NCI-H345 treated with DMSO at 0.1 percent for 48 hours (cell line): ENCODE data around the gene DSTN.

Experiments used
- DNase-seq: peaks from one replicate; lab custom pipeline; 2025; ENCODE audit not compliant: unreplicated experiment; lab: John Stamatoyannopoulos, UW

The DSTN gene

GRCh38 chr20:17622851-17623508 is 53.1 kb downstream of the DSTN start:
- DNase-seq = no peak

- no peak for DNase-seq
Observed at GRCh38 chr20:17624070-17624469, 54.2 kb downstream of the DSTN start.

- no peak for DNase-seq
Observed at GRCh38 chr20:17624551-17625245, 54.8 kb downstream of the DSTN start.

- no peak for DNase-seq
Observed at GRCh38 chr20:17625246-17626051, 55.6 kb downstream of the DSTN start.

DNA sequence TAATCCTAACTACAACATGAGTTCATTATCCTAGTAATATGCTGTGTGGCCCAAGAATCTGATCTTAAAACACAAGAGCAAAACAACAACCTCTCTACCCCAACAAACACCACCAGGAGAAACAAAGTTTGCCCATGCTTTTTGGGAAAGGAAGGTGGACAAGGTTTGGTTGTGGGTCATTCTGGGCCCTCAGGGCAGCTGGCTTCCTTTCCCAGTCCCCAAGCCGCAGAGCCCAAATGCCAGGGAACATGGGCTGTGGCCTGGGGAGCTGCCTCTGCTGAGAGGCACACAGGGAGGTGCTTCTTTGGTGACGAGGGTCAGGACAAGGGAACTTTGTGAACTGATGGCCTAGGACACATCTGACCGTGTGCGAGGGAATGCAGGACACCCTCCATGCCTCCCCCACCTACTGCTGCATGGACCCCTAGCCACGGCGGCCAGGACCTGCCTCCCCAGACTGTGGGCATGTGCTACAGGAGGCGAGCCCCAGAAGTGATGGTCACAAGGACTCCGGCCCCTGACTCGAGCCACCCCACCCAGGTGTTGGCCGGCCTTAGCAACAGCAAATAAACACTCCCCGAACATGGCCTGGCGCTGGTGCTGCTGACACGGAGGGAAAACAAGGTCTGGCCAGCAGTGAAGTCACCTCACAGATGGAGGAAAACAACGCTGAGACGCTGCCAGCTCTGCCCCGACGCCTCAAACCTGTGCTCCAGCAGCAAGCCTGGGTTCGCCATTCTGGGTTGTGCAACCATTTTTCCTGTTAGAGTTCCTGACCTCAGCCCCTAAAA is 56.5 kb downstream of the DSTN start:
- no peak for DNase-seq

- DNase-seq = no peak
Observed at GRCh38 chr20:17627101-17627955, 57.5 kb downstream of the DSTN start.

DNA sequence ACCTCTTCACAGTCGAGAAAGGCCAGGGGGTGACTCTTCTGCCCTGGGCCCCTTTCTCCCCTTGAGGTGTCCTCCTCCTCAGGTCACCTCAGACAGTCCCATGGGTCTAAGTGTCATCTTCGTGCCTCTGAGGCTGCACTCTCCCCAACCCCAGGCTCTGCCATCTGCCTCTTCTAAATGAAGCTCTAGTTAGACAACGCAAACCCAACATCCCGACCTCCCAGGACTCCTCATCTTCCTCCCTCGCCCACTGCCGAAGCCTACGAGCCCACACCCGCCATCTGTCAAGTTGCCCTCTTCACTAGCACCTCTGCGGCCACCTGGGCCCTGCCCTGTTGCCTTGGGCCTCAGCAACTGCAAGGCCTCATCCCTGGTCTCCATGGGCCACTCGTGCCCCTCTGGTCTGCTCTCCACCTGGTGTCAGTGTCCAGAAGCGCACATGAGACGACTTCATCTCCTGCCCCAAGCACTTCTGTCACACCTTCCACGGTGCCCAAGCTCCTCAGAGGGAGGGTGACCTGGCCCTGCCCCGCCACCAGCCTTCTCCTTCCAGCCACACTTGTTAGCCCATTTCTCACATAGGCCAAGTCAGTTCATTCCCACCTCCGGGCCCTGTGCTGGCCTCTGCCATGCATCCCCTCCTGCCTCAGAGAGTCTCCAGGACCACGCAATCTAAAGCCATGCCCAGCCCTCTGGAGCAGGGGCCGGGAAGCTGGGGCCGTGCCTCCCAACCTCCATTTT is 58.4 kb downstream of the DSTN start:
- no peak for DNase-seq

GRCh38 chr20:17629025-17629424 is 59.1 kb downstream of the DSTN start:
- DNase-seq = no peak

DNA sequence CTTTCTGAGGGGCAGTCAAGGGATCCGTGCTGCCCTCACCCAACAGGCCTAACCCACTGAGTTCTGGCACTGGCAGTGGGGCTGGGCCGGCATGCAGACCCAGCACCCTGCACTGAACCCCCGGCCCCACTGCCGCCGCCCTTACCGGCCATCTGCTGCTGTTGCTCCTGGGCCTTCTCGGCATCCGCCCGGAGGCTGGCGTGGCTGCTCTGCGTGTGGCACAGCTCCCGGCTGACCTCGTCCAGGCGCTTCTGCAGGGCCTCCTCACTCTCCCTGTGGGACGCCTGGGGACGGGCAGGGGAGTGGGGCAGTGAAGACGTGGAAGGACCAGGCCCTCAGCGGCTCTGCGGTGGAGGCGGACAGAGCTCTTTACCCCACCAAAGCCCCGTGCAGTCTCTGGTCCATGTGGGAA is 59.8 kb downstream of the DSTN start:
- no peak for DNase-seq

DNA sequence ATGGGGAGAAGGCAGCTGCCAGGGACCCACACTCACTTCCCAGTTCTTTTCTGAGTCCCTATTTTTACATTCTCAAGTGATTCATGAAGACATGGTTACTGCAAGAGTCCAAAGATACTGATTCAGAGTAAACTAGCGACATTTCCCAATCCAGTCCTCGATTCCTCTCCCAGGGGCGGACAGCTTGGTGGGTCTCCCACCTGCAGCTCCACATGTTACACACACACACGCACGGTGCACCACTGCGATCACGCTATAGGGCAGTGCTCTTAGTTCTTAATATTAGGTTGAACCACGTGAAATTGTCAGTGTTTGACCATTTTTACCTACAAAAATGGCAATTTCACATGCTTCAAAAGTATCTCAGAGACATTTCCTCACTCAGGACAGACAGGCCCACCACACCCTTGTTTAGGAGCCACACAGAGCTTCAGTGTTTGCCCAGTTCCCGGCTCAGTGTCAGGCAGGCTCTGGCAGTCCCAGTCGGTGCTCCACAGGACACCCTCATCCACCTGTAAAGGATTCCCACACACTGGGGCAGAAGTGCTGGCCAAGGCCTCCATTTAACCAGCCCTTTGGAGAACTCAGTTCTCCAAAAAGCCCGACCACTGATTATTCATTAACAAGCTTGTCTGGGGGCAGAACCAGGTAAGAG is 60.4 kb downstream of the DSTN start:
- DNase-seq = no peak

- no peak for DNase-seq
Observed at GRCh38 chr20:17630806-17631195, 60.9 kb downstream of the DSTN start.

GRCh38 chr20:17631576-17632319 is 61.9 kb downstream of the DSTN start:
- no peak for DNase-seq

GRCh38 chr20:17633221-17633849 is 63.5 kb downstream of the DSTN start:
- no peak for DNase-seq

- no peak for DNase-seq
Observed at GRCh38 chr20:17633850-17634500, 64.1 kb downstream of the DSTN start.

- no peak for DNase-seq
Observed at GRCh38 chr20:17634661-17635331, 64.9 kb downstream of the DSTN start.

- no peak for DNase-seq
Observed at GRCh38 chr20:17635332-17636244, 65.7 kb downstream of the DSTN start.
